HFFc6 (cell line): ENCODE results near the gene SRRM5. TPM values are rescaled to one million over a fixed set of nuclear protein-coding genes. Genes with fewer than 3 reads are reported as not detected.

Experiments
- DNase-seq: peaks from one replicate; pipeline ENCODE4 v3.0.0-alpha.2; 2018
- H3K27ac Mint-ChIP-seq: 2 replicates; pipeline ENCODE4 v1.8.0; 2020; ENCODE audit warnings: mild to moderate bottlenecking, mixed read lengths
- H3K27me3 Mint-ChIP-seq: 2 replicates; pipeline ENCODE4 v1.8.0; 2021; ENCODE audit warnings: mild to moderate bottlenecking, moderate library complexity, mixed read lengths; ENCODE audit not compliant: insufficient read depth
- H3K36me3 Mint-ChIP-seq: 2 replicates; pipeline ENCODE4 v1.8.0; 2021; ENCODE audit warnings: low read depth, mixed read lengths
- H3K4me1 Mint-ChIP-seq: 2 replicates; pipeline ENCODE4 v1.8.0; 2020; ENCODE audit warnings: low read depth, mixed read lengths
- H3K4me3 Mint-ChIP-seq: 2 replicates; pipeline ENCODE4 v1.8.0; 2020; ENCODE audit warnings: mild to moderate bottlenecking, moderate library complexity, mixed read lengths
- H3K9me3 Mint-ChIP-seq: 2 replicates; pipeline ENCODE4 v1.8.0; 2020; ENCODE audit warnings: mild to moderate bottlenecking, mixed read lengths
- total RNA-seq, 6 experiments: library from RNA; stranded (reverse); fragmentation: NEBNext Ultra II Directional; extraction: Animal tissue kit (Norgen Biotek cat#: 25700); gene quantifications; 2 replicates in 1 of 6; 3 replicates in 5 of 6; pipeline ENCODE4 v1.2.3, GENCODE V29; 2021
- TF ChIP-seq, protein P1 (sequence below): fragments of 200-600 bp; sonication (generic); IDR thresholded peaks from 2 replicates; pipeline ENCODE4 v1.5.0; 2021; ENCODE audit warnings: antibody characterized with exemption, mild to moderate bottlenecking

SRRM5 gene
- total RNA-seq, 6 experiments from 2014 or later = 0.11 to 0.31 (median 0.21) TPM; not detected in 1

DNA sequence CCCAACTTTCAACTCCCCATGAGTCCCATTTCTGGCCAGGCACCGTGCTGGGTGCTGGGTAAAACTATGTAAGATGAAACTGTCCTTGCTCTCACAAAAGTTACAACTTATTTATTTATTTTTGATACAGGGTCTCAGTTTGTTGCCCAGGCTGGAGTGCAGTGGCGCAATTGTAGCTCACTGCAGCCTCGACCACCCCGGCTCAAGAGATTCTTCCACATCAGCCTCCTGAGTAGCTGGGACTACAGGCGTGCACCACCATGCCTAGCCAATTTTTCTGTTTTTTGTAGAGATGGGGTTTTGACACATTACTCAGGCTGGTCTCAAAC lies 40.6 kb downstream of the SRRM5 start:
- H3K36me3 Mint-ChIP-seq = peaks cover 53% of the 10 kb centered on the region
- H3K4me3 Mint-ChIP-seq = no peak overlapping the region
- H3K9me3 Mint-ChIP-seq = no peaks in the 10 kb centered on the region
- no peak for DNase-seq
- TF ChIP-seq, protein P1, sequence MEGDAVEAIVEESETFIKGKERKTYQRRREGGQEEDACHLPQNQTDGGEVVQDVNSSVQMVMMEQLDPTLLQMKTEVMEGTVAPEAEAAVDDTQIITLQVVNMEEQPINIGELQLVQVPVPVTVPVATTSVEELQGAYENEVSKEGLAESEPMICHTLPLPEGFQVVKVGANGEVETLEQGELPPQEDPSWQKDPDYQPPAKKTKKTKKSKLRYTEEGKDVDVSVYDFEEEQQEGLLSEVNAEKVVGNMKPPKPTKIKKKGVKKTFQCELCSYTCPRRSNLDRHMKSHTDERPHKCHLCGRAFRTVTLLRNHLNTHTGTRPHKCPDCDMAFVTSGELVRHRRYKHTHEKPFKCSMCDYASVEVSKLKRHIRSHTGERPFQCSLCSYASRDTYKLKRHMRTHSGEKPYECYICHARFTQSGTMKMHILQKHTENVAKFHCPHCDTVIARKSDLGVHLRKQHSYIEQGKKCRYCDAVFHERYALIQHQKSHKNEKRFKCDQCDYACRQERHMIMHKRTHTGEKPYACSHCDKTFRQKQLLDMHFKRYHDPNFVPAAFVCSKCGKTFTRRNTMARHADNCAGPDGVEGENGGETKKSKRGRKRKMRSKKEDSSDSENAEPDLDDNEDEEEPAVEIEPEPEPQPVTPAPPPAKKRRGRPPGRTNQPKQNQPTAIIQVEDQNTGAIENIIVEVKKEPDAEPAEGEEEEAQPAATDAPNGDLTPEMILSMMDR = peak; percentile 47
- H3K4me1 Mint-ChIP-seq = no peaks in the 10 kb centered on the region; the same call in 1 of the 2 replicates
- peak overlapping the region; percentile 61 for H3K27ac Mint-ChIP-seq
- H3K27me3 Mint-ChIP-seq = no peaks in the 10 kb centered on the region; the same call in 1 of the 2 replicates

- TF ChIP-seq, protein P1 = no peak
- H3K27me3 Mint-ChIP-seq = no peaks in the 10 kb centered on the region; the same call in 1 of the 2 replicates
- no peak overlapping the region for H3K4me3 Mint-ChIP-seq
- H3K9me3 Mint-ChIP-seq = no peaks in the 10 kb centered on the region
- DNase-seq = no peak
- H3K4me1 Mint-ChIP-seq = peaks cover 5% of the 10 kb centered on the region; the same call in 1 of the 2 replicates
- no peak overlapping the region for H3K27ac Mint-ChIP-seq
- peaks cover 68% of the 10 kb centered on the region for H3K36me3 Mint-ChIP-seq
Observed at GRCh38 chr19:43656436-43656835, 44.5 kb downstream of the SRRM5 start.

GRCh38 chr19:43658001-43658400 lies 46.1 kb downstream of the SRRM5 start:
- Mint-ChIP-seq H3K4me1 (peaks cover 5% of the 10 kb centered on the region; the same call in 1 of the 2 replicates), H3K27ac (no peak overlapping the region), H3K36me3 (peaks cover 76% of the 10 kb centered on the region), H3K27me3 (no peaks in the 10 kb centered on the region), H3K4me3 (no peak overlapping the region), H3K9me3 (no peaks in the 10 kb centered on the region)
- DNase-seq = no peak
- TF ChIP-seq, protein P1 = no peak

DNA sequence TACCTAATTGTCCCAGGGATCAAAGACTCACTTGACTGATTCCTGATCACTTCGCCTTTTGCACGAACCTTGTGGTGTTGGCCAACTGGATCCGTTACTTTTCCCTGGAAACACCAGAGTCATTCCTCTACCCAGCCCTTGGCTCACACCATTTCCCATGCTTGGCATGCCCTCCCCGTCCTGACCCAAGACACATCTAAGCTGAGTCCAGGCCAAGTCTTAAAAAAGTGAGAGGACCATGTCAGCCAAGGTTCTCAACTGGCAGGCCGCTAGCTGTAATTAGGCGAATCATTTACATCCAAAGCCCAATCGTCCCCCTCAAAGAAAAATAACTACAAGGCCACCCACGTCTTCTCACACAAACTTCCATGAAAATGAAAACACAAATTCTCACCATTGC lies 46.6 kb downstream of the SRRM5 start:
- H3K27me3 Mint-ChIP-seq = no peaks in the 10 kb centered on the region
- no peak for DNase-seq
- no peak overlapping the region for H3K4me3 Mint-ChIP-seq
- H3K27ac Mint-ChIP-seq = no peak overlapping the region
- no peaks in the 10 kb centered on the region for H3K9me3 Mint-ChIP-seq
- peaks cover 5% of the 10 kb centered on the region; the same call in 1 of the 2 replicates for H3K4me1 Mint-ChIP-seq
- H3K36me3 Mint-ChIP-seq = peaks cover 81% of the 10 kb centered on the region
- TF ChIP-seq, protein P1 = no peak

GRCh38 chr19:43660301-43660970 lies 48.5 kb downstream of the SRRM5 start:
- no peak overlapping the region for H3K27ac Mint-ChIP-seq
- no peaks in the 10 kb centered on the region for H3K9me3 Mint-ChIP-seq
- peaks cover 5% of the 10 kb centered on the region; the same call in 1 of the 2 replicates for H3K4me1 Mint-ChIP-seq
- TF ChIP-seq, protein P1 = no peak
- H3K27me3 Mint-ChIP-seq = no peaks in the 10 kb centered on the region; the same call in none of the 2 replicates
- DNase-seq = no peak
- no peak overlapping the region for H3K4me3 Mint-ChIP-seq
- peaks cover 83% of the 10 kb centered on the region for H3K36me3 Mint-ChIP-seq
